Ishikawa (cell line): ENCODE data around the gene SEC63.

Experiments used
- EP300 ChIP-seq: IDR thresholded peaks from 2 replicates; pipeline ENCODE4 v1.6.1; 2012; ENCODE audit warnings: borderline replicate concordance
- FOXM1 ChIP-seq: IDR thresholded peaks from 2 replicates; pipeline ENCODE4 v1.6.1; 2012; ENCODE audit warnings: low read depth, borderline replicate concordance
- NFIC ChIP-seq: IDR thresholded peaks from 2 replicates; pipeline ENCODE4 v1.6.1; 2012
- TAF1 ChIP-seq: IDR thresholded peaks from 2 replicates; pipeline ENCODE4 v1.6.1; 2012; ENCODE audit warnings: low read depth, mild to moderate bottlenecking
- TEAD4 ChIP-seq: IDR thresholded peaks from 2 replicates; pipeline ENCODE4 v1.6.1; 2012
- YY1 ChIP-seq: IDR thresholded peaks from 2 replicates; pipeline ENCODE4 v1.6.1; 2012; ENCODE audit warnings: low read depth
- TF ChIP-seq, protein P1 (sequence below): IDR thresholded peaks from 2 replicates; pipeline ENCODE4 v1.6.1; 2012; ENCODE audit warnings: low read depth, mild to moderate bottlenecking
- TF ChIP-seq, protein P2 (sequence below): IDR thresholded peaks from 2 replicates; pipeline ENCODE4 v1.6.1; 2012

DNA sequence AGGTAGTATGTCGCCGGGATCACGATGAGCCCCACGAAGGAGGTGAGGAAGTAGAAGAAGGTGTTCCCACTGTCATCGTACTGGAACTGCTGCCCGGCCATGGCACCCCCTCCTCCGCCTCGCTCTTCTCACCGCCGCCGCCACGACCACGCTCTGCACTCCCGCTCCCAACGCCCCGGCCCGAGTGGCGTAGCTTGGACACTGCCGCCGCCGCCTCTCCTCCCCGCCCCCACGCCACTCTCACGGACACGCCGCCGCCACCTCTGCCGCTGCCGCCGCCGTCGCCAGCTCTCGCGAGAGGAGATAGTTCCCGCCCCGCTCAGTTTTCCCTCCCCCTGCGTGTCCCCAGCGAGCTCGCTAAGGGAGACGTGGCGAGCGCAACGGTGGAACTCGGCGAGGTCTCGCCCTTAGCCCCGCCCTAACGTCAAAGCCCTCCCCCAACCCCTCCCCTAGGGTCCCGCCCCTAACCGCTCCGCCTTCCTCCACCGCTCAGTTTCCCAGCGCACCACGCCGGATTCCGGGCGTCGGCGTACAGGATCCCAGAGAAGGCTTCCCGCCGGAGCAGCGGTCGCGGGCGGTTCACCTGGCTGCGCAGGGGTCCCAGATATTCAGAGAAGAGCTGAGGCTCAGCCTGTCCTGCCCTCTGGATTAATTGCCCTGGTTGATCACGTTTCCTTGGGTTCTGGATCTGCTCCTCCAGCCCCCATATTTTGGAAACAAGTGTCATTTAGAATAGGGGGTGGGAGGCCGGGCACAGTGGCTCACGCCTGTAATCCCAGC is at the start of gene SEC63:
- TF ChIP-seq NFIC (no peak), FOXM1 (no peak), YY1 (peak; percentile 55), TAF1 (peak; percentile 87), EP300 (0 out of 2 replicates have a peak, but pooled peaks have one; percentile 26), TEAD4 (no peak)
- TF ChIP-seq, protein P1, sequence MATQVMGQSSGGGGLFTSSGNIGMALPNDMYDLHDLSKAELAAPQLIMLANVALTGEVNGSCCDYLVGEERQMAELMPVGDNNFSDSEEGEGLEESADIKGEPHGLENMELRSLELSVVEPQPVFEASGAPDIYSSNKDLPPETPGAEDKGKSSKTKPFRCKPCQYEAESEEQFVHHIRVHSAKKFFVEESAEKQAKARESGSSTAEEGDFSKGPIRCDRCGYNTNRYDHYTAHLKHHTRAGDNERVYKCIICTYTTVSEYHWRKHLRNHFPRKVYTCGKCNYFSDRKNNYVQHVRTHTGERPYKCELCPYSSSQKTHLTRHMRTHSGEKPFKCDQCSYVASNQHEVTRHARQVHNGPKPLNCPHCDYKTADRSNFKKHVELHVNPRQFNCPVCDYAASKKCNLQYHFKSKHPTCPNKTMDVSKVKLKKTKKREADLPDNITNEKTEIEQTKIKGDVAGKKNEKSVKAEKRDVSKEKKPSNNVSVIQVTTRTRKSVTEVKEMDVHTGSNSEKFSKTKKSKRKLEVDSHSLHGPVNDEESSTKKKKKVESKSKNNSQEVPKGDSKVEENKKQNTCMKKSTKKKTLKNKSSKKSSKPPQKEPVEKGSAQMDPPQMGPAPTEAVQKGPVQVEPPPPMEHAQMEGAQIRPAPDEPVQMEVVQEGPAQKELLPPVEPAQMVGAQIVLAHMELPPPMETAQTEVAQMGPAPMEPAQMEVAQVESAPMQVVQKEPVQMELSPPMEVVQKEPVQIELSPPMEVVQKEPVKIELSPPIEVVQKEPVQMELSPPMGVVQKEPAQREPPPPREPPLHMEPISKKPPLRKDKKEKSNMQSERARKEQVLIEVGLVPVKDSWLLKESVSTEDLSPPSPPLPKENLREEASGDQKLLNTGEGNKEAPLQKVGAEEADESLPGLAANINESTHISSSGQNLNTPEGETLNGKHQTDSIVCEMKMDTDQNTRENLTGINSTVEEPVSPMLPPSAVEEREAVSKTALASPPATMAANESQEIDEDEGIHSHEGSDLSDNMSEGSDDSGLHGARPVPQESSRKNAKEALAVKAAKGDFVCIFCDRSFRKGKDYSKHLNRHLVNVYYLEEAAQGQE, result no peak
- TF ChIP-seq, protein P2, sequence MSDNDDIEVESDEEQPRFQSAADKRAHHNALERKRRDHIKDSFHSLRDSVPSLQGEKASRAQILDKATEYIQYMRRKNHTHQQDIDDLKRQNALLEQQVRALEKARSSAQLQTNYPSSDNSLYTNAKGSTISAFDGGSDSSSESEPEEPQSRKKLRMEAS, result peak; percentile 86
